ENCODE data around the gene HDAC11. TPM values are rescaled to one million over a fixed set of nuclear protein-coding genes. Genes with fewer than 3 reads are reported as not detected.

HDAC11 gene
- total RNA-seq, 1 donor from 2014 or later = 11.9 TPM

- H3K9me3 Mint-ChIP-seq (ENCODE audit: unreplicated experiment) = no peaks in the 10 kb centered on the region
- no peak for DNase-seq (ENCODE audit: extremely low spot score, unreplicated experiment)
- no peak overlapping the region for H3K4me3 Mint-ChIP-seq (ENCODE audit: unreplicated experiment)
- no peaks in the 10 kb centered on the region for H3K4me1 Mint-ChIP-seq (ENCODE audit: unreplicated experiment)
- H3K27me3 Mint-ChIP-seq (ENCODE audit: unreplicated experiment) = peaks cover 54% of the 10 kb centered on the region
- no peaks in the 10 kb centered on the region for H3K36me3 Mint-ChIP-seq (ENCODE audit: unreplicated experiment)
- no peak for TF ChIP-seq CTCF (IDR thresholded peaks at IDR 0.05)
- no peak overlapping the region for H3K27ac Mint-ChIP-seq (ENCODE audit: unreplicated experiment)
Measured at GRCh38 chr3:13462822-13463221, 17.3 kb upstream of the HDAC11 start.

GRCh38 chr3:13463618-13464400 lies 16.3 kb upstream of the HDAC11 start:
- no peak for DNase-seq (ENCODE audit: extremely low spot score, unreplicated experiment)
- no peaks in the 10 kb centered on the region for H3K36me3 Mint-ChIP-seq (ENCODE audit: unreplicated experiment)
- H3K4me1 Mint-ChIP-seq (ENCODE audit: unreplicated experiment) = no peaks in the 10 kb centered on the region
- H3K27me3 Mint-ChIP-seq (ENCODE audit: unreplicated experiment) = peaks cover 59% of the 10 kb centered on the region
- no peak overlapping the region for H3K27ac Mint-ChIP-seq (ENCODE audit: unreplicated experiment)
- no peak for TF ChIP-seq CTCF (IDR thresholded peaks at IDR 0.05)
- no peaks in the 10 kb centered on the region for H3K9me3 Mint-ChIP-seq (ENCODE audit: unreplicated experiment)
- no peak overlapping the region for H3K4me3 Mint-ChIP-seq (ENCODE audit: unreplicated experiment)

GRCh38 chr3:13465236-13465873 lies 14.8 kb upstream of the HDAC11 start:
- Mint-ChIP-seq H3K4me3 (ENCODE audit: unreplicated experiment) (no peak overlapping the region), H3K27me3 (ENCODE audit: unreplicated experiment) (peaks cover 54% of the 10 kb centered on the region), H3K9me3 (ENCODE audit: unreplicated experiment) (no peaks in the 10 kb centered on the region), H3K27ac (ENCODE audit: unreplicated experiment) (no peak overlapping the region), H3K36me3 (ENCODE audit: unreplicated experiment) (no peaks in the 10 kb centered on the region), H3K4me1 (ENCODE audit: unreplicated experiment) (no peaks in the 10 kb centered on the region)
- DNase-seq (ENCODE audit: extremely low spot score, unreplicated experiment) = no peak
- TF ChIP-seq CTCF (IDR thresholded peaks at IDR 0.05) = no peak

GRCh38 chr3:13466781-13467180 lies 13.3 kb upstream of the HDAC11 start:
- no peaks in the 10 kb centered on the region for H3K36me3 Mint-ChIP-seq (ENCODE audit: unreplicated experiment)
- TF ChIP-seq CTCF (IDR thresholded peaks at IDR 0.05) = no peak
- DNase-seq (ENCODE audit: extremely low spot score, unreplicated experiment) = no peak
- H3K27me3 Mint-ChIP-seq (ENCODE audit: unreplicated experiment) = peaks cover 59% of the 10 kb centered on the region
- H3K4me3 Mint-ChIP-seq (ENCODE audit: unreplicated experiment) = no peak overlapping the region
- H3K4me1 Mint-ChIP-seq (ENCODE audit: unreplicated experiment) = no peaks in the 10 kb centered on the region
- no peak overlapping the region for H3K27ac Mint-ChIP-seq (ENCODE audit: unreplicated experiment)
- no peaks in the 10 kb centered on the region for H3K9me3 Mint-ChIP-seq (ENCODE audit: unreplicated experiment)

- DNase-seq (ENCODE audit: extremely low spot score, unreplicated experiment) = no peak
- no peaks in the 10 kb centered on the region for H3K9me3 Mint-ChIP-seq (ENCODE audit: unreplicated experiment)
- no peak for TF ChIP-seq CTCF (IDR thresholded peaks at IDR 0.05)
- H3K4me1 Mint-ChIP-seq (ENCODE audit: unreplicated experiment) = no peaks in the 10 kb centered on the region
- H3K27ac Mint-ChIP-seq (ENCODE audit: unreplicated experiment) = no peak overlapping the region
- H3K36me3 Mint-ChIP-seq (ENCODE audit: unreplicated experiment) = no peaks in the 10 kb centered on the region
- H3K4me3 Mint-ChIP-seq (ENCODE audit: unreplicated experiment) = no peak overlapping the region
- H3K27me3 Mint-ChIP-seq (ENCODE audit: unreplicated experiment) = peaks cover 55% of the 10 kb centered on the region
Measured at GRCh38 chr3:13470894-13471574, 9.1 kb upstream of the HDAC11 start.
